Measurements from ENCODE around the gene HERC6.

HERC6 gene

GRCh38 chr4:88443486-88443885 lies 64.8 kb downstream of the HERC6 start:
- no peak overlapping the region for H2AFZ ChIP-seq (ENCODE audit: low read depth, low read length, severe bottlenecking)
- TF ChIP-seq EZH2phosphoT487 (conservative IDR thresholded peaks at IDR 0.05; ENCODE audit: low read length) (no peak), CTCF (IDR thresholded peaks at IDR 0.05; ENCODE audit: insufficient read depth, low read length, poor library complexity, severe bottlenecking) (no peak)
- H3K79me2 ChIP-seq (ENCODE audit: insufficient read depth, low read length): no peaks in the 10 kb centered on the region
- no peak overlapping the region for H3K4me3 ChIP-seq (ENCODE audit: insufficient read depth, low read length, poor library complexity, severe bottlenecking)
- no peaks in the 10 kb centered on the region for H3F3A ChIP-seq (ENCODE audit: insufficient read depth)
- no peaks in the 10 kb centered on the region for H3K9me3 ChIP-seq (ENCODE audit: insufficient read depth, low read length)
- H3K9me2 ChIP-seq (replicated peaks; ENCODE audit: insufficient read depth, low read length): no peaks in the 10 kb centered on the region
- no peaks in the 10 kb centered on the region for H3K27me3 ChIP-seq (ENCODE audit: low read length)
- no peak overlapping the region for H3K27ac ChIP-seq (ENCODE audit: low read depth, low read length)
- no peak overlapping the region for H3K9ac ChIP-seq (ENCODE audit: low read length)
- no peak overlapping the region for H3K4me2 ChIP-seq (ENCODE audit: low read depth, low read length, poor library complexity, severe bottlenecking)
- H4K20me1 ChIP-seq (ENCODE audit: low read depth, low read length): no peaks in the 10 kb centered on the region
- no peaks in the 10 kb centered on the region for H3K36me3 ChIP-seq (ENCODE audit: low read length)

GRCh38 chr4:88445252-88445651 lies 66.6 kb downstream of the HERC6 start:
- Histone ChIP-seq H3K9ac (ENCODE audit: low read length) (no peak overlapping the region), H3K79me2 (ENCODE audit: insufficient read depth, low read length) (no peaks in the 10 kb centered on the region), H3K4me3 (ENCODE audit: insufficient read depth, low read length, poor library complexity, severe bottlenecking) (no peak overlapping the region), H4K20me1 (ENCODE audit: low read depth, low read length) (no peaks in the 10 kb centered on the region), H3K4me2 (ENCODE audit: low read depth, low read length, poor library complexity, severe bottlenecking) (no peak overlapping the region), H3K36me3 (ENCODE audit: low read length) (no peaks in the 10 kb centered on the region), H3K9me2 (replicated peaks; ENCODE audit: insufficient read depth, low read length) (no peaks in the 10 kb centered on the region), H3K9me3 (ENCODE audit: insufficient read depth, low read length) (no peaks in the 10 kb centered on the region), H3K27ac (ENCODE audit: low read depth, low read length) (no peak overlapping the region), H3K27me3 (ENCODE audit: low read length) (no peaks in the 10 kb centered on the region), H2AFZ (ENCODE audit: low read depth, low read length, severe bottlenecking) (no peak overlapping the region), H3F3A (ENCODE audit: insufficient read depth) (no peaks in the 10 kb centered on the region)
- TF ChIP-seq EZH2phosphoT487 (conservative IDR thresholded peaks at IDR 0.05; ENCODE audit: low read length): no peak
- no peak for TF ChIP-seq CTCF (IDR thresholded peaks at IDR 0.05; ENCODE audit: insufficient read depth, low read length, poor library complexity, severe bottlenecking)

- Histone ChIP-seq H3K9ac (ENCODE audit: low read length) (no peak overlapping the region), H3K27ac (ENCODE audit: low read depth, low read length) (no peak overlapping the region)
- TF ChIP-seq CTCF (IDR thresholded peaks at IDR 0.05; ENCODE audit: insufficient read depth, low read length, poor library complexity, severe bottlenecking) (no peak), EZH2phosphoT487 (conservative IDR thresholded peaks at IDR 0.05; ENCODE audit: low read length) (no peak)
Measured at GRCh38 chr4:88446124-88446523, 67.5 kb downstream of the HERC6 start.

More at GRCh38 chr4:88446124-88446523, 67.5 kb downstream of the HERC6 start:
- H3F3A ChIP-seq (ENCODE audit: insufficient read depth): no peaks in the 10 kb centered on the region
- H3K4me2 ChIP-seq (ENCODE audit: low read depth, low read length, poor library complexity, severe bottlenecking): no peak overlapping the region
- no peak overlapping the region for H2AFZ ChIP-seq (ENCODE audit: low read depth, low read length, severe bottlenecking)
- no peaks in the 10 kb centered on the region for H3K36me3 ChIP-seq (ENCODE audit: low read length)
- no peaks in the 10 kb centered on the region for H3K79me2 ChIP-seq (ENCODE audit: insufficient read depth, low read length)
- H3K9me3 ChIP-seq (ENCODE audit: insufficient read depth, low read length): no peaks in the 10 kb centered on the region
- no peaks in the 10 kb centered on the region for H3K27me3 ChIP-seq (ENCODE audit: low read length)
- H3K9me2 ChIP-seq (replicated peaks; ENCODE audit: insufficient read depth, low read length): no peaks in the 10 kb centered on the region
- no peaks in the 10 kb centered on the region for H4K20me1 ChIP-seq (ENCODE audit: low read depth, low read length)
- H3K4me3 ChIP-seq (ENCODE audit: insufficient read depth, low read length, poor library complexity, severe bottlenecking): no peak overlapping the region
